HCT116 (cell line): ENCODE measurements around the gene PRKD2. TPM values are rescaled to one million over a fixed set of nuclear protein-coding genes. Genes with fewer than 3 reads are reported as not detected.

ENCODE experiments used
- ATAC-seq: fragments of 200-7000 bp; cut with Tn5 transposase; 2 replicates; pipeline ENCODE4 v1.9.1; 2020; ENCODE audit warnings: mild to moderate bottlenecking, moderate library complexity
- Bru-seq: library from RNA; stranded (reverse); fragments of 400-500 nt; gene quantifications from one replicate; lab custom pipeline; 2021; lab: Mats Ljungman, UMichigan
- BruChase-seq, 2 experiments: library from RNA; stranded (reverse); fragments of 400-500 nt; gene quantifications; one replicate each; lab custom pipeline; 2021; lab: Mats Ljungman, UMichigan
- BruUV-seq: library from RNA; stranded (reverse); fragments of 400-500 nt; replicated peaks from 2 replicates; lab custom pipeline; 2021; lab: Mats Ljungman, UMichigan
- CTCF ChIA-PET: fragments of 300-600 bp; sonication (Branson Sonifier 250); formaldehyde crosslinking; loops from one replicate; lab custom pipeline; 2021; ENCODE audit warnings: antibody characterized with exemption; lab: Charles Lee
- POLR2A ChIA-PET: fragments of 300-600, 350-600 bp; sonication (Branson Sonifier 250); formaldehyde crosslinking; loops from one replicate; lab custom pipeline; 2021; ENCODE audit warnings: antibody characterized with exemption; lab: Charles Lee
- RAD21 ChIA-PET, 2 experiments: fragments of 300-600 bp; sonication (Branson Sonifier 250); formaldehyde crosslinking; loops; one replicate each; lab custom pipeline; 2023; ENCODE audit warnings: low total read pairs in 2 of 2; ENCODE audit not compliant: uncharacterized antibody in 2 of 2, unreplicated experiment in 2 of 2, low non-redundant PET in 1 of 2; lab: Charles Lee
- DNase-seq: peaks from one replicate; pipeline ENCODE4 v3.0.0-alpha.2; 2010; ENCODE audit warnings: low read depth, low spot score
- H2AFZ ChIP-seq: fragments of 200-600 bp; shearing (Covaris generic), sonication (generic); 2 replicates; pipeline ENCODE4 v1.6.1; 2017; ENCODE audit warnings: low read depth, mixed run types, mixed read lengths, antibody characterized with exemption, low read length; ENCODE audit not compliant: poor library complexity, severe bottlenecking
- H3K27ac ChIP-seq: 2 replicates; pipeline ENCODE4 v1.5.1; 2012; ENCODE audit warnings: low read depth, low read length
- H3K27me3 ChIP-seq: fragments of 200-600 bp; sonication (generic); 2 replicates; pipeline ENCODE4 v1.6.1; 2016; ENCODE audit warnings: mixed run types, low read length, mixed read lengths; ENCODE audit not compliant: insufficient read depth
- H3K36me3 ChIP-seq, 2 experiments: fragments of 200-500 bp in 1 of 2; fragments of 200-600 bp in 1 of 2; sonication (Bioruptor generic) in 1 of 2; sonication (generic) in 1 of 2; 2 replicates each; pipeline versions ENCODE4 v1.5.1 to v1.6.1; 2014 to 2016; ENCODE audit warnings: low read length in 2 of 2, inconsistent platforms in 1 of 2, mixed read lengths in 1 of 2, mixed run types in 1 of 2; ENCODE audit not compliant: insufficient read depth in 2 of 2, control insufficient read depth in 1 of 2
- H3K4me1 ChIP-seq, 2 experiments: fragments of 200-600 bp in 1 of 2; sonication (generic) in 1 of 2; 2 replicates each; pipeline versions ENCODE4 v1.5.1 to v1.6.1; 2012 to 2017; ENCODE audit warnings: low read length in 2 of 2, inconsistent platforms in 1 of 2, mild to moderate bottlenecking in 1 of 2, mixed read lengths in 1 of 2, mixed run types in 1 of 2, moderate library complexity in 1 of 2; ENCODE audit not compliant: insufficient read depth in 2 of 2, control insufficient read depth in 1 of 2
- H3K4me2 ChIP-seq: fragments of 200-600 bp; sonication (generic); 2 replicates; pipeline ENCODE4 v1.6.1; 2017; ENCODE audit warnings: mixed run types, low read length, mixed read lengths
- H3K4me3 ChIP-seq, 2 experiments: fragments of 200-600 bp in 1 of 2; sonication (generic) in 1 of 2; replicated peaks in 1 of 2; 2 replicates each; pipeline ENCODE4 v1.5.1; 2011 to 2016; ENCODE audit warnings: low read length in 2 of 2, control low read depth in 1 of 2, low read depth in 1 of 2, mild to moderate bottlenecking in 1 of 2, mixed read lengths in 1 of 2, mixed run types in 1 of 2
- H3K79me2 ChIP-seq: fragments of 200-600 bp; sonication (generic); 2 replicates; pipeline ENCODE4 v1.6.1; 2017; ENCODE audit warnings: mild to moderate bottlenecking, mixed run types, low read length, moderate library complexity, mixed read lengths; ENCODE audit not compliant: insufficient read depth
- H3K9ac ChIP-seq: fragments of 200-600 bp; sonication (generic); 2 replicates; pipeline ENCODE4 v1.6.1; 2016; ENCODE audit warnings: low read length, mixed read lengths
- H3K9me2 ChIP-seq: fragments of 200-600 bp; sonication (generic), shearing (Covaris generic); 2 replicates; pipeline ENCODE4 v1.6.1; 2017; ENCODE audit warnings: mixed run types, mild to moderate bottlenecking, moderate library complexity; ENCODE audit not compliant: insufficient read depth
- H3K9me3 ChIP-seq, 2 experiments: fragments of 200-500 bp in 1 of 2; fragments of 200-600 bp in 1 of 2; sonication (Bioruptor generic) in 1 of 2; sonication (generic) in 1 of 2; 2 replicates each; pipeline ENCODE4 v1.6.1; 2014 to 2017; ENCODE audit warnings: low read length in 2 of 2, mixed read lengths in 2 of 2, inconsistent platforms in 1 of 2, low read depth in 1 of 2, mild to moderate bottlenecking in 1 of 2, mixed run types in 1 of 2, moderate library complexity in 1 of 2; ENCODE audit not compliant: control insufficient read depth in 1 of 2, insufficient read depth in 1 of 2
- H4K20me1 ChIP-seq: fragments of 200-600 bp; sonication (generic), shearing (Covaris generic); 2 replicates; pipeline ENCODE4 v1.6.1; 2017; ENCODE audit warnings: mixed run types, mild to moderate bottlenecking, moderate library complexity; ENCODE audit not compliant: insufficient read depth
- ATF3 ChIP-seq: IDR thresholded peaks from 2 replicates; pipeline ENCODE4 v1.6.1; 2012
- CBX3 ChIP-seq: IDR thresholded peaks from 2 replicates; pipeline ENCODE4 v1.6.1; 2012; ENCODE audit warnings: low read depth
- CEBPB ChIP-seq: IDR thresholded peaks from 2 replicates; pipeline ENCODE4 v1.6.1; 2012; ENCODE audit warnings: low read depth
- EGR1 ChIP-seq: IDR thresholded peaks from 2 replicates; pipeline ENCODE4 v1.6.1; 2012; ENCODE audit warnings: low read depth
- ELF1 ChIP-seq: IDR thresholded peaks from 2 replicates; pipeline ENCODE4 v1.6.1; 2012; ENCODE audit warnings: low read depth, borderline replicate concordance
- EZH2 ChIP-seq: fragments of 200-600 bp; sonication (generic); IDR thresholded peaks from 2 replicates; pipeline ENCODE4 v1.6.1; 2017; ENCODE audit warnings: antibody characterized with exemption, mixed run types
- POLR2AphosphoS5 ChIP-seq: IDR thresholded peaks from 2 replicates; pipeline ENCODE4 v1.6.1; 2011; ENCODE audit warnings: mild to moderate bottlenecking, low read depth, low read length, moderate library complexity
- REST ChIP-seq: IDR thresholded peaks from 2 replicates; pipeline ENCODE4 v1.6.1; 2012; ENCODE audit warnings: low read depth
- SP1 ChIP-seq: IDR thresholded peaks from 2 replicates; pipeline ENCODE4 v1.6.1; 2012; ENCODE audit warnings: low read depth
- SRF ChIP-seq: IDR thresholded peaks from 2 replicates; pipeline ENCODE4 v1.6.1; 2012; ENCODE audit warnings: low read depth
- ZFX ChIP-seq: fragments of 450-650 bp; IDR thresholded peaks from 2 replicates; pipeline ENCODE4 v1.6.1; 2017
- intact Hi-C: fragments of 100-400 bp; cut with micrococcal nuclease; formaldehyde crosslinking; loops from 2 replicates; pipeline ENCODE4 v1.10.0; 2022
- long read RNA-seq: library from polyadenylated mRNA; unstranded; transcript quantifications from one replicate; pipeline ENCODE4 v2.0.0, GENCODE V29; 2021; ENCODE audit not compliant: unreplicated experiment
- polyA plus RNA-seq: library from polyadenylated mRNA; unstranded; fragments of >200 nt; gene quantifications from 2 replicates; pipeline ENCODE4 v1.2.1, GENCODE V29; 2012; ENCODE audit warnings: missing spikeins
- total RNA-seq: library from RNA; stranded (reverse); gene quantifications from one replicate; pipeline ENCODE4 v1.2.1, GENCODE V29; 2021; ENCODE audit not compliant: unreplicated experiment
- TF ChIP-seq, protein P1 (sequence below): IDR thresholded peaks from 2 replicates; pipeline ENCODE4 v1.6.1; 2012

The PRKD2 gene
- 73.5 TPM for total RNA-seq
- 62.1 and 81.0 TPM in 2 replicates for polyA plus RNA-seq
- Bru-seq, nascent RNA = percentile 58 among the genes with signal in this experiment
- percentile 73 among the genes with signal in this experiment for BruChase-seq, experiment 1, labeled RNA remaining after a 6-hour chase
- BruChase-seq, experiment 2, labeled RNA remaining after a 2-hour chase = percentile 69 among the genes with signal in this experiment
- long read RNA-seq, transcript PRKD2-201 (18 exons, 3,070 nt) = minor isoform, 13 of 104 reads
- long read RNA-seq, transcript PRKD2-214 (17 exons, 2,923 nt) = major isoform, 16 of 104 reads
- long read RNA-seq, transcript PRKD2-209 (10 exons, 1,682 nt) = minor isoform, 14 of 104 reads
- long read RNA-seq, partial matches to known transcripts = 44 of 104 reads
- long read RNA-seq, other reads (novel, unspliced or antisense) = 15 of 104 reads

DNA sequence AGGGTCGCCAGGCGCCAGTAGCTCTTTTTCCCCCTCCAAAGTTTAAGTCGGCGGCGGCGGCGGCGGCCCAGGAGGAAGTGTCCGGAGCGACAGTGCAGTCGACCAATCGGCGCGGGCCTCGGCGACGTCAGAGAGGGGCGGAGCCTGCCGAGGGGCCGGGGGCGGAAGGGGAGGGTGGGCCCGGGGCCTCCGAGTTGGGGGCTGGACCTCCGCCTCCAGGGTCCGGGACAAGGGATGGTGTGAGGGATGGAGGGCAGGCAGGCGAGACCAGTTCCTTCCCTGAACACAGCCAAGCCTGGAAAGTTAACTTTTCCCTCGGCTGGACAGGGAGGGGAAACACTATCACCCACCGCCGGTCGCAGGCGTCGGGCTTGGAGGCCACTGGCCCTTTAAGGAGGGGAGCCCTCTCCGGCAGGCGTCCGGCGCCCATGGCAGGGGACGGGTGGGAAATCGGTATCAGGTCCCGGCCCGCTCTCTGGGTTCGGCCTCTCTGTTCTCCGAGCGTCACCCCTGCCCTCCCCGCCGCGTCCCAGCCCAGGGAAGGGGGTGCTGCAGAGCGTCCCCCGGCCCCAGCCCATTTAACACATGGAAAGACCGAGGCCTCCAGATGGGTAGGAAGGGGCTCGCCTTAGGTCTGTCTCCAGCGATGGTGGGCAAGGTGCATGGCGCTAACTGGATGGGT is at the start of gene PRKD2:
Gene PRKD2 (minus strand): TSS at position 81 of the 682 bp plus-strand sequence. CDS start 744 bp downstream, outside the sequence.
- Histone ChIP-seq H3K9me3 (no peaks in the 10 kb centered on the region), H3K4me2 (peak within 1 kb of the TSS; percentile 92), H3K4me1 (peaks cover 10 to 36% of the 10 kb centered on the region in 2 experiments; a peak in 3 of 4 replicates), H3K9ac (peak within 1 kb of the TSS; percentile 84), H3K79me2 (peaks cover 27% of the 10 kb centered on the region), H3K27me3 (no peaks in the 10 kb centered on the region), H4K20me1 (no peaks in the 10 kb centered on the region), H2AFZ (no peak within 1 kb of the TSS), H3K4me3 (peak within 1 kb of the TSS; percentile 82 to 90), H3K9me2 (no peaks in the 10 kb centered on the region), H3K27ac (peak within 1 kb of the TSS; percentile 90), H3K36me3 (peaks cover 2 to 23% of the 10 kb centered on the region in 2 experiments; a peak in 3 of 4 replicates)
- ATAC-seq (peak; percentile 68), DNase-seq (no peak)
- TF ChIP-seq, protein P1, sequence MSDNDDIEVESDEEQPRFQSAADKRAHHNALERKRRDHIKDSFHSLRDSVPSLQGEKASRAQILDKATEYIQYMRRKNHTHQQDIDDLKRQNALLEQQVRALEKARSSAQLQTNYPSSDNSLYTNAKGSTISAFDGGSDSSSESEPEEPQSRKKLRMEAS = 0 out of 2 replicates have a peak, but pooled peaks have one; percentile 7
- no peak for TF ChIP-seq ELF1
- TF ChIP-seq POLR2AphosphoS5 = peak; percentile 56
- no peak for TF ChIP-seq SRF
- peak; percentile 71 for TF ChIP-seq SP1
- BruUV-seq = no TSS peak
- CTCF ChIA-PET = interaction anchor here (0.6 to 1.9 kb wide), 3 partner anchors 10 to 44 kb away, joined by 3 to 5 read pairs (median 4); no protein-coding TSS in a partner anchor
- POLR2A ChIA-PET = interaction anchor here (0.7 to 1.4 kb wide), 2 partner anchors 15 to 24 kb away, joined by 3 to 5 read pairs; no protein-coding TSS in a partner anchor
- RAD21 ChIA-PET = no interaction called here
- intact Hi-C loops = no loop called here

DNA sequence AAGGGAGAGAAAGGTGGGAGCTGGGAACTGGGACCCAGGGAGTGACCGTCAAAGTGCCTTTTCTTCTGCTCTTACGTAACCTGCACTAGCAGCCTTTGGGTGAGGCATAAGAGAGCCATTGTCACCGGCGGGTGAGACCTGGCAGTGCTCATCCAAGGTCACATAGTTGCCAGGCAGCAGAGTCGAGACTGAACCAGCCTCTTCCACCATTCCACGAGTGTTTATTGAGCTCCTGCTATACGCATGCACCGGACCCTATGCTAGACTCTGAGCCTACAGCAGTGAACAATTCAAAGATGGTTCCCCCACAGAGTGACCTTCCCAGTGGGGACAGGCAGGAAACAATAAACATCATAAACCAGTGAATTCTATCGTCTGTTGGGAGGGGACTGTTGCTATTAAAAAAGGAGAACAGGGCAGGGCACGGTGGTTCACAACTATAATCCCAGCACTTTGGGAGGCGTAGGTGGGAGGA is 47.9 kb upstream of the PRKD2 start:
- BruUV-seq = no TSS peak
- Histone ChIP-seq H2AFZ (no peak overlapping the region), H3K36me3 (no peaks in the 10 kb centered on the region), H3K4me2 (peak overlapping the region; percentile 1; the same call in 1 of the 2 replicates), H3K9ac (no peak overlapping the region), H3K79me2 (no peaks in the 10 kb centered on the region), H3K4me1 (peaks cover 18 to 32% of the 10 kb centered on the region in 2 experiments), H3K27ac (no peak overlapping the region), H3K27me3 (no peaks in the 10 kb centered on the region), H3K4me3 (no peak overlapping the region), H3K9me3 (no peaks in the 10 kb centered on the region), H4K20me1 (no peaks in the 10 kb centered on the region), H3K9me2 (no peaks in the 10 kb centered on the region)
- POLR2A ChIA-PET = interaction anchor here (0.8 kb wide), 1 partner anchor 19 kb away, joined by 3 read pairs; no protein-coding TSS in a partner anchor
- RAD21 ChIA-PET = no interaction called here
- intact Hi-C loops = no loop called here
- DNase-seq (no peak), ATAC-seq (peak; percentile 48)
- CTCF ChIA-PET = interaction anchor here (0.6 to 3.4 kb wide), 5 partner anchors 11 to 76 kb away, joined by 3 to 14 read pairs (median 4); no protein-coding TSS in a partner anchor
- TF ChIP-seq ELF1 = no peak
- no peak for TF ChIP-seq CBX3
- TF ChIP-seq EGR1 = no peak
- no peak for TF ChIP-seq REST
- TF ChIP-seq POLR2AphosphoS5 = no peak
- no peak; the same call in 1 of the 2 replicates for TF ChIP-seq CEBPB
- TF ChIP-seq, protein P1 = no peak
- no peak for TF ChIP-seq EZH2
- TF ChIP-seq ZFX = no peak
- no peak for TF ChIP-seq ATF3
